ENCODE measurements around the gene BARHL2.

- TF ChIP-seq, protein P1, sequence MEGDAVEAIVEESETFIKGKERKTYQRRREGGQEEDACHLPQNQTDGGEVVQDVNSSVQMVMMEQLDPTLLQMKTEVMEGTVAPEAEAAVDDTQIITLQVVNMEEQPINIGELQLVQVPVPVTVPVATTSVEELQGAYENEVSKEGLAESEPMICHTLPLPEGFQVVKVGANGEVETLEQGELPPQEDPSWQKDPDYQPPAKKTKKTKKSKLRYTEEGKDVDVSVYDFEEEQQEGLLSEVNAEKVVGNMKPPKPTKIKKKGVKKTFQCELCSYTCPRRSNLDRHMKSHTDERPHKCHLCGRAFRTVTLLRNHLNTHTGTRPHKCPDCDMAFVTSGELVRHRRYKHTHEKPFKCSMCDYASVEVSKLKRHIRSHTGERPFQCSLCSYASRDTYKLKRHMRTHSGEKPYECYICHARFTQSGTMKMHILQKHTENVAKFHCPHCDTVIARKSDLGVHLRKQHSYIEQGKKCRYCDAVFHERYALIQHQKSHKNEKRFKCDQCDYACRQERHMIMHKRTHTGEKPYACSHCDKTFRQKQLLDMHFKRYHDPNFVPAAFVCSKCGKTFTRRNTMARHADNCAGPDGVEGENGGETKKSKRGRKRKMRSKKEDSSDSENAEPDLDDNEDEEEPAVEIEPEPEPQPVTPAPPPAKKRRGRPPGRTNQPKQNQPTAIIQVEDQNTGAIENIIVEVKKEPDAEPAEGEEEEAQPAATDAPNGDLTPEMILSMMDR (conservative IDR thresholded peaks at IDR 0.05) = no peak
- TF ChIP-seq EZH2 (IDR thresholded peaks at IDR 0.05; ENCODE audit: low read depth) = no peak
Observed at GRCh38 chr1:90711696-90712095, 5.4 kb downstream of the BARHL2 start.

All from PC-9 (cell line).